ENCODE results near the gene TET1.

Gene TET1

DNA sequence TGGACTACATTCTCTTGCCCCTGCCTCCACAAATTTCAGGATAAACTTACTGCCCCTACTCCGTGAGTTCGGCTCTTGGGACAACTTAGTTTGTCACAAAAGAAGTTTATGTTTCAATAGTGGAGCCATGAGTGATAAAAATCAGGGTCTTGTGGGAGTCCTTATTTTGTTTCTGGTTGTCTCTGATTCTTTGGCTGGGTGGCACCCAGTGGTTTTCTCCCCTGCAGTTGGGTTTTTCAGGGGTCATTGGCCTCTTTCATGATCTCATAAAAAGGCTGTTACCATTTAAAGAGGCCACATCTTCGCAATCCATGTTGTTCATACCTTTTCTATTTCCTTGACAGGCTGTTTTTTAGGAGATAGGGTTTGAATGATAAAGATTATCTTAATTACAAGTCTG lies 5.5 kb downstream of the TET1 start:
- no peak for TF ChIP-seq SNAI2 (CRISPR knock-in tag; IDR thresholded peaks at IDR 0.05)
- TF ChIP-seq CSDC2 (CRISPR knock-in tag; IDR thresholded peaks at IDR 0.05), result no peak
- no peak for TF ChIP-seq BACH2 (CRISPR knock-in tag; IDR thresholded peaks at IDR 0.05; ENCODE audit: borderline replicate concordance)
- no peak for TF ChIP-seq GLIS3 (CRISPR knock-in tag; IDR thresholded peaks at IDR 0.05)
- ATAC-seq, result no peak

DNA sequence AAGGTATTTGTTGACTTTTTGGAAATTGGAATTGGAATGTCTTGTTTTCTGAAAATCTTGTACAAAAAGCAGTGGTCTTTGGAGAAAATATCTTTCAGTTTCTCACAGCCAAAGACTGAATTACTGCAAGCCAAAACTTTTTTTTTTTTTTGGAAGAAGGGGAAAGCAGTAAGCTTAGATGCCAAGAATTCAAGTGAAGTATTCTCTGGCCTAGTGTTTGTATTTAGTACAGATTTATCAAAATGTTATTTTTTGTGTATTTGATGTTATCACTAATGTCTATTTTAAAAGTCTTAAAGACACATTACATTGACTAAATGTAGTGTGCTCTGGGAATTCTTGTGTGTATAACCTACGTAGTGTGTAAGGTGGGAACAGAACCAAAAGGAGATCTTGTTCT lies 6.2 kb downstream of the TET1 start:
- no peak for TF ChIP-seq CSDC2 (CRISPR knock-in tag; IDR thresholded peaks at IDR 0.05)
- TF ChIP-seq, protein P1, sequence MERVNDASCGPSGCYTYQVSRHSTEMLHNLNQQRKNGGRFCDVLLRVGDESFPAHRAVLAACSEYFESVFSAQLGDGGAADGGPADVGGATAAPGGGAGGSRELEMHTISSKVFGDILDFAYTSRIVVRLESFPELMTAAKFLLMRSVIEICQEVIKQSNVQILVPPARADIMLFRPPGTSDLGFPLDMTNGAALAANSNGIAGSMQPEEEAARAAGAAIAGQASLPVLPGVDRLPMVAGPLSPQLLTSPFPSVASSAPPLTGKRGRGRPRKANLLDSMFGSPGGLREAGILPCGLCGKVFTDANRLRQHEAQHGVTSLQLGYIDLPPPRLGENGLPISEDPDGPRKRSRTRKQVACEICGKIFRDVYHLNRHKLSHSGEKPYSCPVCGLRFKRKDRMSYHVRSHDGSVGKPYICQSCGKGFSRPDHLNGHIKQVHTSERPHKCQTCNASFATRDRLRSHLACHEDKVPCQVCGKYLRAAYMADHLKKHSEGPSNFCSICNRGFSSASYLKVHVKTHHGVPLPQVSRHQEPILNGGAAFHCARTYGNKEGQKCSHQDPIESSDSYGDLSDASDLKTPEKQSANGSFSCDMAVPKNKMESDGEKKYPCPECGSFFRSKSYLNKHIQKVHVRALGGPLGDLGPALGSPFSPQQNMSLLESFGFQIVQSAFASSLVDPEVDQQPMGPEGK (CRISPR knock-in tag; IDR thresholded peaks at IDR 0.05; ENCODE audit: borderline replicate concordance), result no peak
- TF ChIP-seq GLIS3 (CRISPR knock-in tag; IDR thresholded peaks at IDR 0.05), result no peak
- no peak for TF ChIP-seq ZFP30 (CRISPR knock-in tag; IDR thresholded peaks at IDR 0.05)
- TF ChIP-seq ARNTL (CRISPR knock-in tag; IDR thresholded peaks at IDR 0.05; ENCODE audit: borderline replicate concordance, low read depth), result no peak
- no peak for TF ChIP-seq TOX (CRISPR knock-in tag; IDR thresholded peaks at IDR 0.05; ENCODE audit: borderline replicate concordance)
- TF ChIP-seq ZNF565 (CRISPR knock-in tag; conservative IDR thresholded peaks at IDR 0.05; ENCODE audit: low read depth), result no peak
- TF ChIP-seq, protein P2, sequence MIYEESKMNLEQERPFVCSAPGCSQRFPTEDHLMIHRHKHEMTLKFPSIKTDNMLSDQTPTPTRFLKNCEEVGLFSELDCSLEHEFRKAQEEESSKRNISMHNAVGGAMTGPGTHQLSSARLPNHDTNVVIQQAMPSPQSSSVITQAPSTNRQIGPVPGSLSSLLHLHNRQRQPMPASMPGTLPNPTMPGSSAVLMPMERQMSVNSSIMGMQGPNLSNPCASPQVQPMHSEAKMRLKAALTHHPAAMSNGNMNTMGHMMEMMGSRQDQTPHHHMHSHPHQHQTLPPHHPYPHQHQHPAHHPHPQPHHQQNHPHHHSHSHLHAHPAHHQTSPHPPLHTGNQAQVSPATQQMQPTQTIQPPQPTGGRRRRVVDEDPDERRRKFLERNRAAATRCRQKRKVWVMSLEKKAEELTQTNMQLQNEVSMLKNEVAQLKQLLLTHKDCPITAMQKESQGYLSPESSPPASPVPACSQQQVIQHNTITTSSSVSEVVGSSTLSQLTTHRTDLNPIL (CRISPR knock-in tag; IDR thresholded peaks at IDR 0.05; ENCODE audit: low read depth), result no peak
- TF ChIP-seq OSR1 (CRISPR knock-in tag; IDR thresholded peaks at IDR 0.05), result no peak
- TF ChIP-seq TCF4 (CRISPR knock-in tag; IDR thresholded peaks at IDR 0.05; ENCODE audit: borderline replicate concordance), result no peak
- TF ChIP-seq, protein P3, sequence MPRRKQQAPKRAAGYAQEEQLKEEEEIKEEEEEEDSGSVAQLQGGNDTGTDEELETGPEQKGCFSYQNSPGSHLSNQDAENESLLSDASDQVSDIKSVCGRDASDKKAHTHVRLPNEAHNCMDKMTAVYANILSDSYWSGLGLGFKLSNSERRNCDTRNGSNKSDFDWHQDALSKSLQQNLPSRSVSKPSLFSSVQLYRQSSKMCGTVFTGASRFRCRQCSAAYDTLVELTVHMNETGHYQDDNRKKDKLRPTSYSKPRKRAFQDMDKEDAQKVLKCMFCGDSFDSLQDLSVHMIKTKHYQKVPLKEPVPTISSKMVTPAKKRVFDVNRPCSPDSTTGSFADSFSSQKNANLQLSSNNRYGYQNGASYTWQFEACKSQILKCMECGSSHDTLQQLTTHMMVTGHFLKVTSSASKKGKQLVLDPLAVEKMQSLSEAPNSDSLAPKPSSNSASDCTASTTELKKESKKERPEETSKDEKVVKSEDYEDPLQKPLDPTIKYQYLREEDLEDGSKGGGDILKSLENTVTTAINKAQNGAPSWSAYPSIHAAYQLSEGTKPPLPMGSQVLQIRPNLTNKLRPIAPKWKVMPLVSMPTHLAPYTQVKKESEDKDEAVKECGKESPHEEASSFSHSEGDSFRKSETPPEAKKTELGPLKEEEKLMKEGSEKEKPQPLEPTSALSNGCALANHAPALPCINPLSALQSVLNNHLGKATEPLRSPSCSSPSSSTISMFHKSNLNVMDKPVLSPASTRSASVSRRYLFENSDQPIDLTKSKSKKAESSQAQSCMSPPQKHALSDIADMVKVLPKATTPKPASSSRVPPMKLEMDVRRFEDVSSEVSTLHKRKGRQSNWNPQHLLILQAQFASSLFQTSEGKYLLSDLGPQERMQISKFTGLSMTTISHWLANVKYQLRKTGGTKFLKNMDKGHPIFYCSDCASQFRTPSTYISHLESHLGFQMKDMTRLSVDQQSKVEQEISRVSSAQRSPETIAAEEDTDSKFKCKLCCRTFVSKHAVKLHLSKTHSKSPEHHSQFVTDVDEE (CRISPR knock-in tag; IDR thresholded peaks at IDR 0.05), result no peak
- TF ChIP-seq, protein P4, sequence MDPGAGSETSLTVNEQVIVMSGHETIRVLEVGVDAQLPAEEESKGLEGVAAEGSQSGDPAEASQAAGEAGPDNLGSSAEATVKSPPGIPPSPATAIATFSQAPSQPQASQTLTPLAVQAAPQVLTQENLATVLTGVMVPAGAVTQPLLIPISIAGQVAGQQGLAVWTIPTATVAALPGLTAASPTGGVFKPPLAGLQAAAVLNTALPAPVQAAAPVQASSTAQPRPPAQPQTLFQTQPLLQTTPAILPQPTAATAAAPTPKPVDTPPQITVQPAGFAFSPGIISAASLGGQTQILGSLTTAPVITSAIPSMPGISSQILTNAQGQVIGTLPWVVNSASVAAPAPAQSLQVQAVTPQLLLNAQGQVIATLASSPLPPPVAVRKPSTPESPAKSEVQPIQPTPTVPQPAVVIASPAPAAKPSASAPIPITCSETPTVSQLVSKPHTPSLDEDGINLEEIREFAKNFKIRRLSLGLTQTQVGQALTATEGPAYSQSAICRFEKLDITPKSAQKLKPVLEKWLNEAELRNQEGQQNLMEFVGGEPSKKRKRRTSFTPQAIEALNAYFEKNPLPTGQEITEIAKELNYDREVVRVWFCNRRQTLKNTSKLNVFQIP (CRISPR knock-in tag; IDR thresholded peaks at IDR 0.05; ENCODE audit: borderline replicate concordance, low read depth), result no peak
- TF ChIP-seq ESRRG (CRISPR knock-in tag; IDR thresholded peaks at IDR 0.05), result no peak
- no peak for TF ChIP-seq ISL1 (CRISPR knock-in tag; IDR thresholded peaks at IDR 0.05)
- no peak for TF ChIP-seq BACH2 (CRISPR knock-in tag; IDR thresholded peaks at IDR 0.05; ENCODE audit: borderline replicate concordance)
- no peak for TF ChIP-seq SNAI2 (CRISPR knock-in tag; IDR thresholded peaks at IDR 0.05)
- ATAC-seq, result no peak

DNA sequence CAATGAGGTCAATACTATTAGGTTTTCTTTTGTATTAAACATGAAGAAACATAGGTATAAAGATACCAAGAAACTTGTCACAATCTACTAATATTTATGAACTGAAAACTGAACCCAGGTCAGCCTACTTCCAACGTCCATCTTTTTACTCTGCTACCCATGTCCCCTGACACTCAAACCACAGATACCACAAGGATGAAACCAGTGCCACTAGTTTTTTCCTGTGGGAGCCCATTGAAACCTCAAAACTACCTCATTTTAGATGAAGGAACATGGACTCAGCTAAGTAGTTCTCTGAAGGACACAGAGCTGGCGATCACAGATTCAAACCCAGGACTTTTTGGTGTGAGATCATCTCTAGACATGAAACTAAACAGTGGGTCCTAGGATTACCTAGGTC lies 6.8 kb downstream of the TET1 start:
- TF ChIP-seq ZC3H10 (CRISPR knock-in tag; IDR thresholded peaks at IDR 0.05) (no peak), TOX (CRISPR knock-in tag; IDR thresholded peaks at IDR 0.05; ENCODE audit: borderline replicate concordance) (no peak), GLIS3 (CRISPR knock-in tag; IDR thresholded peaks at IDR 0.05) (no peak), TCF4 (CRISPR knock-in tag; IDR thresholded peaks at IDR 0.05; ENCODE audit: borderline replicate concordance) (no peak), PPARA (CRISPR knock-in tag; IDR thresholded peaks at IDR 0.05; ENCODE audit: borderline replicate concordance) (no peak), SNAI2 (CRISPR knock-in tag; IDR thresholded peaks at IDR 0.05) (no peak), CSDC2 (CRISPR knock-in tag; IDR thresholded peaks at IDR 0.05) (no peak), RARB (CRISPR knock-in tag; IDR thresholded peaks at IDR 0.05) (no peak), ISL1 (CRISPR knock-in tag; IDR thresholded peaks at IDR 0.05) (no peak), ZNF70 (CRISPR knock-in tag; IDR thresholded peaks at IDR 0.05) (no peak)
- TF ChIP-seq, protein P1 (CRISPR knock-in tag; IDR thresholded peaks at IDR 0.05; ENCODE audit: borderline replicate concordance), result no peak
- TF ChIP-seq, protein P2 (CRISPR knock-in tag; IDR thresholded peaks at IDR 0.05; ENCODE audit: low read depth), result no peak
- TF ChIP-seq, protein P3 (CRISPR knock-in tag; IDR thresholded peaks at IDR 0.05), result no peak

More for the DNA sequence above, 6.8 kb downstream of the TET1 start:
- no peak for ATAC-seq
